LNCAP (cell line): ENCODE results near the gene PNLDC1.

Experiments
- CTCF ChIP-seq: fragments of 450-650 bp; IDR thresholded peaks from 2 replicates; pipeline ENCODE4 v1.5.1; 2017; ENCODE audit warnings: mild to moderate bottlenecking

The PNLDC1 gene

GRCh38 chr6:159788753-159789376 lies 11.2 kb upstream of the PNLDC1 start:
- no peak for TF ChIP-seq CTCF

GRCh38 chr6:159789377-159790148 lies 10.5 kb upstream of the PNLDC1 start, which contains the start of gene TCP1:
TCP1 (minus strand) TSS chr6:159789602; CDS start chr6:159789468, 134 bp downstream.
- no peak for TF ChIP-seq CTCF

- no peak for TF ChIP-seq CTCF
Observed at GRCh38 chr6:159790149-159790955, 9.7 kb upstream of the PNLDC1 start, which contains the start of gene MRPL18. MRPL18 (plus strand) TSS chr6:159790467; CDS start chr6:159790588, 121 bp downstream.

- no peak for TF ChIP-seq CTCF
Observed at GRCh38 chr6:159790956-159791598, 9.0 kb upstream of the PNLDC1 start.

- TF ChIP-seq CTCF: no peak
Observed at GRCh38 chr6:159797554-159797953, 2.5 kb upstream of the PNLDC1 start.

- TF ChIP-seq CTCF: no peak
Observed at GRCh38 chr6:159801935-159802334, 1.9 kb downstream of the PNLDC1 start.

- no peak for TF ChIP-seq CTCF
Observed at GRCh38 chr6:159804504-159804903, 4.4 kb downstream of the PNLDC1 start.
